Peyer's patch (tissue), 4 donors: Measurements from ENCODE around the gene MAML1. TPM values are rescaled to one million over a fixed set of nuclear protein-coding genes. Genes with fewer than 3 reads are reported as not detected.

Experiments used
- DNase-seq, 3 donors: peaks; one replicate each; pipeline ENCODE4 v3.0.0-alpha.2; 2017 to 2019
- H3K27ac ChIP-seq, 4 donors: fragments of 200-600 bp; sonication (generic); one replicate each; pipeline ENCODE4 v1.5.1; 2016 to 2019
- H3K27me3 ChIP-seq, 2 donors: fragments of 200-600 bp; sonication (generic); one replicate each; pipeline ENCODE4 v1.5.1; 2019
- H3K36me3 ChIP-seq, 3 donors: fragments of 200-600 bp; sonication (generic); one replicate each; pipeline ENCODE4 v1.5.1; 2016 to 2019
- H3K4me1 ChIP-seq, 4 donors: fragments of 200-600 bp; sonication (generic); one replicate each; pipeline ENCODE4 v1.5.1; 2016 to 2019
- H3K4me3 ChIP-seq, 4 donors: fragments of 200-600 bp; sonication (generic); 1 replicate in 3 of 4; 2 replicates in 1 of 4; pipeline ENCODE4 v1.5.1; 2016 to 2019; ENCODE audit warnings: mild to moderate bottlenecking in 1 of 4
- H3K9me3 ChIP-seq, 4 donors: fragments of 200-600 bp; sonication (generic); one replicate each; pipeline ENCODE4 v1.5.1; 2016 to 2019; ENCODE audit warnings: mild to moderate bottlenecking in 1 of 4
- POLR2A ChIP-seq, 2 donors: fragments of 450-650 bp; IDR thresholded peaks; one replicate each; pipeline ENCODE4 v1.5.1; 2017; ENCODE audit warnings: antibody characterized with exemption in 2 of 2, mild to moderate bottlenecking in 2 of 2, moderate library complexity in 2 of 2
- total RNA-seq, 4 donors: library from RNA; depleted of rRNA; stranded (reverse); fragments of >200 nt; gene quantifications; one replicate each; pipeline ENCODE4 v1.1.0, GENCODE V29; 2016
- TF ChIP-seq, protein P1 (sequence below), 6 experiments: fragments of 450-650 bp in 4 of 6; fragments of 200-600 bp in 2 of 6; sonication (generic) in 1 of 6; IDR thresholded peaks; one replicate each; pipeline ENCODE4 v1.5.1; 2017 to 2019; ENCODE audit warnings: antibody characterized with exemption in 6 of 6, mild to moderate bottlenecking in 3 of 6, moderate library complexity in 1 of 6

The MAML1 gene
- total RNA-seq, 4 donors from 2014 or later: 29.6 to 43.1 (median 37.3) TPM

DNA sequence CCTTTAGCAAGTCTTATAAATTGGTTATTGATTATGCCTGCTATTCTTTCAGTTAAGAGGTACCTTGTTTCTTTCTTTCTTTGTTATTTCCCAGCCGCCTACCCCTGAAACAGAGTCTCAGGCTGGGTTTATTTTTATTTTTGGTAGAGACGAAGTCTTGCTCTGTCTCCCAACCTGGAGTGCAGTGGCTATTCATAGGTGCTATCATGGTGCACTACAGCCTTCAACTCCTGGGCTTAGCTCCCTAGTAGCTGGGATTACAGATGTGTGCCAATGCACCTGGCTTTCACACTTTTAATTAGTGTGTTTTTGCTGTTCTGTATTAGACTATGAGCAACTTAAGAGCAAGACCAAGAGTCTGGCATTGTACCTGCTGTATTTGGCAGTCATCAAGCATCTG is 14.2 kb downstream of the MAML1 start:
- H3K4me1 ChIP-seq: no peaks in the 10 kb centered on the region

DNA sequence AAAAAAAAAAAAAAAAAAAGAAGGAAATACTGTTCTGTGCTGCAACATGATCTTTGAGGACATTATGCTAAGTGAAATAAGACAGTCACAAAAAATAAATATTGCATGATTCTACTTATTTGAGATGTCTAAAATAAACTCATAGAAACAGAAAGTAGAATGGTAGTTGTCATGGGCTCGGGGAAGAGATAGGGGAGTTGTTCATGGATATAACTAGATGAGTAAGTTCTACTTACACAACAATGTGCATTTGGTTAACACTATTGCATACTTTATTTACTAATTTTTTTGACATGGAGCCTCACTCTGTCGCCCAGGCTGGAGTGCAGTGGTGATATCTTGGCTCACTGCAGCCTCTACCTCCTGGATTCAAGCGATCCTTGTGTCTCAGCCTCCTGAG is 15.2 kb downstream of the MAML1 start:
- no peak overlapping the region for H3K4me3 ChIP-seq
- no peak for DNase-seq
- no peaks in the 10 kb centered on the region for H3K4me1 ChIP-seq
- H3K27ac ChIP-seq: no peak overlapping the region
- no peaks in the 10 kb centered on the region for H3K27me3 ChIP-seq
- TF ChIP-seq, protein P1, sequence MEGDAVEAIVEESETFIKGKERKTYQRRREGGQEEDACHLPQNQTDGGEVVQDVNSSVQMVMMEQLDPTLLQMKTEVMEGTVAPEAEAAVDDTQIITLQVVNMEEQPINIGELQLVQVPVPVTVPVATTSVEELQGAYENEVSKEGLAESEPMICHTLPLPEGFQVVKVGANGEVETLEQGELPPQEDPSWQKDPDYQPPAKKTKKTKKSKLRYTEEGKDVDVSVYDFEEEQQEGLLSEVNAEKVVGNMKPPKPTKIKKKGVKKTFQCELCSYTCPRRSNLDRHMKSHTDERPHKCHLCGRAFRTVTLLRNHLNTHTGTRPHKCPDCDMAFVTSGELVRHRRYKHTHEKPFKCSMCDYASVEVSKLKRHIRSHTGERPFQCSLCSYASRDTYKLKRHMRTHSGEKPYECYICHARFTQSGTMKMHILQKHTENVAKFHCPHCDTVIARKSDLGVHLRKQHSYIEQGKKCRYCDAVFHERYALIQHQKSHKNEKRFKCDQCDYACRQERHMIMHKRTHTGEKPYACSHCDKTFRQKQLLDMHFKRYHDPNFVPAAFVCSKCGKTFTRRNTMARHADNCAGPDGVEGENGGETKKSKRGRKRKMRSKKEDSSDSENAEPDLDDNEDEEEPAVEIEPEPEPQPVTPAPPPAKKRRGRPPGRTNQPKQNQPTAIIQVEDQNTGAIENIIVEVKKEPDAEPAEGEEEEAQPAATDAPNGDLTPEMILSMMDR (IDR thresholded peaks at IDR 0.05): no peak
- TF ChIP-seq POLR2A (IDR thresholded peaks at IDR 0.05): no peak
- no peaks in the 10 kb centered on the region for H3K9me3 ChIP-seq
- peaks cover 0 to 8% (median 0%) of the 10 kb centered on the region in 3 donors for H3K36me3 ChIP-seq

More for the DNA sequence above, 14.2 kb downstream of the MAML1 start:
- Histone ChIP-seq H3K27me3 (no peaks in the 10 kb centered on the region), H3K36me3 (peaks cover 0 to 8% (median 0%) of the 10 kb centered on the region in 3 donors), H3K27ac (no peak overlapping the region), H3K9me3 (no peaks in the 10 kb centered on the region), H3K4me3 (no peak overlapping the region)
- no peak for TF ChIP-seq POLR2A (IDR thresholded peaks at IDR 0.05)
- TF ChIP-seq, protein P1 (IDR thresholded peaks at IDR 0.05): no peak
- DNase-seq: no peak

- TF ChIP-seq, protein P1 (IDR thresholded peaks at IDR 0.05): no peak
- no peak for TF ChIP-seq POLR2A (IDR thresholded peaks at IDR 0.05)
Observed at GRCh38 chr5:179749857-179750508, 17.4 kb downstream of the MAML1 start.

DNA sequence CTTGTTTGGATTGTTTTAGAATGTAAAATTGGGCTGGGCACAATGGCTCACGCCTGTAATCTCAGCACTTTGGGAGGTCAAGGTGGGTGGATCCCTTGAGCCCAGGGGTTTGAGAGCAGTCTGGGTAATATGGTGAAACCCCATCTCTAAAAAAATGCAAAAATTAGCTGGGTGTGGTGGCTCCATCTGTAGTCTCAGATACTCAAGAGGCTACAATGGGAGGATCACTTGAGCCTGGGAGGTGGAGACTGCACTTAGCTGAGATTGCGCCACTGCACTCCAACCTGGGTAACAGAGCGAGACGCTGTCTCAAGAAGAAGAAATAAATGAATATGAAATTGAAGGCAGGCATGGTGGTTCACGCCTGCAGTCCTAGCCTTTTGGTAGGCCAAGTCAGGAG is 21.3 kb downstream of the MAML1 start:
- peaks cover 0 to 8% (median 0%) of the 10 kb centered on the region in 3 donors for H3K36me3 ChIP-seq
- peaks cover 0 to 35% (median 0%) of the 10 kb centered on the region in 4 donors for H3K4me1 ChIP-seq
- no peak for TF ChIP-seq POLR2A (IDR thresholded peaks at IDR 0.05)
- TF ChIP-seq, protein P1 (IDR thresholded peaks at IDR 0.05): no peak
- peak in 2 of 3 donors; percentile 15 to 40 for DNase-seq
- H3K27ac ChIP-seq: no peak overlapping the region
- no peaks in the 10 kb centered on the region for H3K9me3 ChIP-seq
- no peaks in the 10 kb centered on the region for H3K27me3 ChIP-seq
- H3K4me3 ChIP-seq: no peak overlapping the region

More at GRCh38 chr5:179749857-179750508, 17.4 kb downstream of the MAML1 start:
- Histone ChIP-seq H3K4me3 (no peak overlapping the region), H3K4me1 (peaks cover 0 to 13% (median 0%) of the 10 kb centered on the region in 4 donors), H3K9me3 (no peaks in the 10 kb centered on the region), H3K36me3 (peaks cover 0 to 8% (median 0%) of the 10 kb centered on the region in 3 donors), H3K27me3 (no peaks in the 10 kb centered on the region), H3K27ac (no peak overlapping the region)
- peak in 2 of 3 donors; percentile 18 to 37 for DNase-seq

DNA sequence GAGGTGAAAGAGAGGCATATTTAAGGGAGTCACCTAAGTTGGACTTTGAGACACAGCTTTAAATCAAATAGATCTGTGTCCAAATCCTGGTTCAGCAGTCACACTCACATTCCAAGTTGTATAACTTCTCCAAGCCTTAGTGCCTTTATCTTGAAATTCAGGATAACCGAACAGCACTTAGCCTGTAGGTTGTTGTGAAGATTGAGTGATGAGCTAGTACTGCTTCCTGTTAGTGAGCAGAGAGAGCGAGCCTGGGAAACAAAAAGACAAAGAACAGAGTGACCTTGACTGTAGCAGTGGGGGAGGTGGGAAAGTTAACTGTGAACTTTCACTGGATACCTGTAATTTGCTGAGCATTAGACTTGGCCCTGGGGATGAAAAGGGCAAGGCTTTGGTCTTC is 22.4 kb downstream of the MAML1 start:
- H3K27ac ChIP-seq: peak overlapping the region in 2 of 4 donors; percentile 3 to 16
- H3K36me3 ChIP-seq: peaks cover 0 to 8% (median 0%) of the 10 kb centered on the region in 3 donors
- no peak for TF ChIP-seq POLR2A (IDR thresholded peaks at IDR 0.05)
- TF ChIP-seq, protein P1 (IDR thresholded peaks at IDR 0.05): no peak
- peak in 1 of 3 donors; percentile 44 for DNase-seq
- H3K9me3 ChIP-seq: no peaks in the 10 kb centered on the region
- H3K27me3 ChIP-seq: no peaks in the 10 kb centered on the region
- H3K4me1 ChIP-seq: peaks cover 0 to 42% (median 0%) of the 10 kb centered on the region in 4 donors
- H3K4me3 ChIP-seq: no peak overlapping the region
